Neural cell (in vitro differentiated cells): ENCODE data around the gene KREMEN1. TPM values are rescaled to one million over a fixed set of nuclear protein-coding genes. Genes with fewer than 3 reads are reported as not detected.

ENCODE experiments used
- H2AFZ ChIP-seq: fragments of 200-600, 300-800 bp; sonication (generic), shearing (Covaris generic); 2 replicates; pipeline ENCODE4 v1.6.0; 2014; ENCODE audit warnings: low read depth, mild to moderate bottlenecking, antibody characterized with exemption, low read length, moderate library complexity
- H3F3A ChIP-seq: fragments of 200-600 bp; shearing (Covaris generic); 2 replicates; pipeline ENCODE4 v1.6.1; 2016; ENCODE audit warnings: mild to moderate bottlenecking, moderate library complexity, mixed read lengths, antibody characterized with exemption, low read length; ENCODE audit not compliant: insufficient read depth, poor library complexity, severe bottlenecking
- H3K27ac ChIP-seq: fragments of 200-600, 300-800 bp; sonication (generic), shearing (Covaris generic); 2 replicates; pipeline ENCODE4 v1.5.1; 2014; ENCODE audit warnings: mild to moderate bottlenecking, low read length, moderate library complexity
- H3K27me3 ChIP-seq: fragments of 300-800, 200-600 bp; sonication (generic), shearing (Covaris generic); 2 replicates; pipeline ENCODE4 v1.6.0; 2014; ENCODE audit warnings: mild to moderate bottlenecking, low read depth, low read length, moderate library complexity; ENCODE audit not compliant: insufficient read depth
- H3K36me3 ChIP-seq: fragments of 300-800, 200-600 bp; sonication (generic), shearing (Covaris generic); 2 replicates; pipeline ENCODE4 v1.5.1; 2014; ENCODE audit warnings: mild to moderate bottlenecking, antibody characterized with exemption, low read length, moderate library complexity; ENCODE audit not compliant: insufficient read depth
- H3K4me2 ChIP-seq: fragments of 300-800, 200-600 bp; sonication (generic), shearing (Covaris generic); 2 replicates; pipeline ENCODE4 v1.6.0; 2014; ENCODE audit warnings: mild to moderate bottlenecking, low read length
- H3K4me3 ChIP-seq: fragments of 300-800, 200-600 bp; sonication (generic), shearing (Covaris generic); 2 replicates; pipeline ENCODE4 v1.5.1; 2014; ENCODE audit warnings: mild to moderate bottlenecking, low read length, moderate library complexity
- H3K79me2 ChIP-seq: fragments of 200-600 bp; shearing (Covaris generic); replicated peaks from 2 replicates; pipeline ENCODE4 v1.6.0; 2014; ENCODE audit warnings: mild to moderate bottlenecking, low read length, moderate library complexity; ENCODE audit not compliant: insufficient read depth
- H3K9ac ChIP-seq: fragments of 300-800, 200-600 bp; sonication (generic), shearing (Covaris generic); 2 replicates; pipeline ENCODE4 v1.6.1; 2016; ENCODE audit warnings: mild to moderate bottlenecking, low read length, mixed read lengths
- H3K9me2 ChIP-seq: fragments of 200-600 bp; shearing (Covaris generic); 2 replicates; pipeline ENCODE4 v1.6.1; 2016; ENCODE audit warnings: mild to moderate bottlenecking, low read length, mixed read lengths; ENCODE audit not compliant: insufficient read depth
- H3K9me3 ChIP-seq: fragments of 200-600, 300-800 bp; sonication (generic), shearing (Covaris generic); 2 replicates; pipeline ENCODE4 v1.6.1; 2016; ENCODE audit warnings: mild to moderate bottlenecking, mixed run types, low read length, moderate library complexity, mixed read lengths
- H4K20me1 ChIP-seq: fragments of 200-600 bp; shearing (Covaris generic); 2 replicates; pipeline ENCODE4 v1.6.1; 2016; ENCODE audit warnings: mild to moderate bottlenecking, mixed run types; ENCODE audit not compliant: insufficient read depth
- EZH2 ChIP-seq: fragments of 200-600, 300-800 bp; shearing (Covaris generic), sonication (generic); IDR thresholded peaks from 2 replicates; pipeline ENCODE4 v1.6.1; 2014; ENCODE audit warnings: antibody characterized with exemption, low read length, borderline replicate concordance, mild to moderate bottlenecking; ENCODE audit not compliant: insufficient read depth, poor library complexity, severe bottlenecking
- MXI1 ChIP-seq: fragments of 450-650 bp; conservative IDR thresholded peaks from 2 replicates; pipeline ENCODE4 v1.6.1; 2014; ENCODE audit warnings: antibody characterized with exemption, mild to moderate bottlenecking; ENCODE audit not compliant: poor library complexity, severe bottlenecking
- POLR2AphosphoS5 ChIP-seq: IDR thresholded peaks from 2 replicates; pipeline ENCODE4 v1.6.1; 2012
- RAD21 ChIP-seq: fragments of 450-650 bp; conservative IDR thresholded peaks from 2 replicates; pipeline ENCODE4 v1.6.1; 2014; ENCODE audit warnings: antibody characterized with exemption, mild to moderate bottlenecking, moderate library complexity
- SMC3 ChIP-seq: fragments of 450-650 bp; conservative IDR thresholded peaks from 2 replicates; pipeline ENCODE4 v1.6.1; 2014; ENCODE audit warnings: antibody characterized with exemption, mild to moderate bottlenecking, moderate library complexity; ENCODE audit not compliant: poor library complexity
- TAF1 ChIP-seq: IDR thresholded peaks from 2 replicates; pipeline ENCODE4 v1.6.1; 2012; ENCODE audit warnings: low read depth
- polyA plus RNA-seq: library from polyadenylated mRNA; depleted of rRNA; stranded (reverse); fragments of >200 nt; gene quantifications from 2 replicates; pipeline ENCODE4 v1.2.3, GENCODE V29; 2014
- TF ChIP-seq, protein P1 (sequence below): IDR thresholded peaks from 2 replicates; pipeline ENCODE4 v1.6.1; 2012; ENCODE audit warnings: borderline replicate concordance
- TF ChIP-seq, protein P2 (sequence below): fragments of 450-650 bp; IDR thresholded peaks from 2 replicates; pipeline ENCODE4 v1.5.1; 2014; ENCODE audit warnings: antibody characterized with exemption, mild to moderate bottlenecking, moderate library complexity; ENCODE audit not compliant: poor library complexity, severe bottlenecking

KREMEN1 gene
- polyA plus RNA-seq, 1 donor from 2014 or later, result 3.3 TPM

DNA sequence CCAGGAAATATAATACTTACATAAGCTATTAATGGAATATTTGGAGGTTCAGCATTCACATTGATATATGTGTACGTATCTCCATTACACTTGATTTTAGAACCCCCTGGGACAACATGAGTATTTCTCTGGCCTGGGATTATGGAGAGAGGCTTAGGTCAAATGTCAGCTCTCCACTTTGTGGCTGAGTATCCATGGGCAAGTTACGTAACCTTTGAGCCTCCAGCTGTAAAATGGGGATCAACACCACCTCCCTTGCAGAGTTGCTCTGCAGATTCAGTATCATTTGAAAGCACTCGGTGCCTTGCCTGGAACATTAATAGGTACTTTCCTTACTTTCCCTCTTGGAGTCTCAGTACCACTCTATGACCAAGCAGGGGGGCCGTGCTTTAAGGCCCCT is 44.4 kb upstream of the KREMEN1 start:
- peaks cover 13% of the 10 kb centered on the region for H3K27me3 ChIP-seq
- H3K27ac ChIP-seq, result no peak overlapping the region
- no peak overlapping the region for H3K4me3 ChIP-seq
- no peaks in the 10 kb centered on the region for H3K36me3 ChIP-seq
- no peaks in the 10 kb centered on the region for H3K9me2 ChIP-seq
- H2AFZ ChIP-seq, result no peak overlapping the region
- TF ChIP-seq, protein P1, sequence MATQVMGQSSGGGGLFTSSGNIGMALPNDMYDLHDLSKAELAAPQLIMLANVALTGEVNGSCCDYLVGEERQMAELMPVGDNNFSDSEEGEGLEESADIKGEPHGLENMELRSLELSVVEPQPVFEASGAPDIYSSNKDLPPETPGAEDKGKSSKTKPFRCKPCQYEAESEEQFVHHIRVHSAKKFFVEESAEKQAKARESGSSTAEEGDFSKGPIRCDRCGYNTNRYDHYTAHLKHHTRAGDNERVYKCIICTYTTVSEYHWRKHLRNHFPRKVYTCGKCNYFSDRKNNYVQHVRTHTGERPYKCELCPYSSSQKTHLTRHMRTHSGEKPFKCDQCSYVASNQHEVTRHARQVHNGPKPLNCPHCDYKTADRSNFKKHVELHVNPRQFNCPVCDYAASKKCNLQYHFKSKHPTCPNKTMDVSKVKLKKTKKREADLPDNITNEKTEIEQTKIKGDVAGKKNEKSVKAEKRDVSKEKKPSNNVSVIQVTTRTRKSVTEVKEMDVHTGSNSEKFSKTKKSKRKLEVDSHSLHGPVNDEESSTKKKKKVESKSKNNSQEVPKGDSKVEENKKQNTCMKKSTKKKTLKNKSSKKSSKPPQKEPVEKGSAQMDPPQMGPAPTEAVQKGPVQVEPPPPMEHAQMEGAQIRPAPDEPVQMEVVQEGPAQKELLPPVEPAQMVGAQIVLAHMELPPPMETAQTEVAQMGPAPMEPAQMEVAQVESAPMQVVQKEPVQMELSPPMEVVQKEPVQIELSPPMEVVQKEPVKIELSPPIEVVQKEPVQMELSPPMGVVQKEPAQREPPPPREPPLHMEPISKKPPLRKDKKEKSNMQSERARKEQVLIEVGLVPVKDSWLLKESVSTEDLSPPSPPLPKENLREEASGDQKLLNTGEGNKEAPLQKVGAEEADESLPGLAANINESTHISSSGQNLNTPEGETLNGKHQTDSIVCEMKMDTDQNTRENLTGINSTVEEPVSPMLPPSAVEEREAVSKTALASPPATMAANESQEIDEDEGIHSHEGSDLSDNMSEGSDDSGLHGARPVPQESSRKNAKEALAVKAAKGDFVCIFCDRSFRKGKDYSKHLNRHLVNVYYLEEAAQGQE, result no peak
- TF ChIP-seq, protein P2, sequence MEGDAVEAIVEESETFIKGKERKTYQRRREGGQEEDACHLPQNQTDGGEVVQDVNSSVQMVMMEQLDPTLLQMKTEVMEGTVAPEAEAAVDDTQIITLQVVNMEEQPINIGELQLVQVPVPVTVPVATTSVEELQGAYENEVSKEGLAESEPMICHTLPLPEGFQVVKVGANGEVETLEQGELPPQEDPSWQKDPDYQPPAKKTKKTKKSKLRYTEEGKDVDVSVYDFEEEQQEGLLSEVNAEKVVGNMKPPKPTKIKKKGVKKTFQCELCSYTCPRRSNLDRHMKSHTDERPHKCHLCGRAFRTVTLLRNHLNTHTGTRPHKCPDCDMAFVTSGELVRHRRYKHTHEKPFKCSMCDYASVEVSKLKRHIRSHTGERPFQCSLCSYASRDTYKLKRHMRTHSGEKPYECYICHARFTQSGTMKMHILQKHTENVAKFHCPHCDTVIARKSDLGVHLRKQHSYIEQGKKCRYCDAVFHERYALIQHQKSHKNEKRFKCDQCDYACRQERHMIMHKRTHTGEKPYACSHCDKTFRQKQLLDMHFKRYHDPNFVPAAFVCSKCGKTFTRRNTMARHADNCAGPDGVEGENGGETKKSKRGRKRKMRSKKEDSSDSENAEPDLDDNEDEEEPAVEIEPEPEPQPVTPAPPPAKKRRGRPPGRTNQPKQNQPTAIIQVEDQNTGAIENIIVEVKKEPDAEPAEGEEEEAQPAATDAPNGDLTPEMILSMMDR, result no peak
- TF ChIP-seq TAF1 (no peak), MXI1 (no peak), RAD21 (no peak), POLR2AphosphoS5 (no peak), EZH2 (no peak)
- H3F3A ChIP-seq, result no peaks in the 10 kb centered on the region
- H3K4me2 ChIP-seq, result no peak overlapping the region
- no peaks in the 10 kb centered on the region for H3K9me3 ChIP-seq
- H3K9ac ChIP-seq, result no peak overlapping the region
- no peaks in the 10 kb centered on the region for H3K79me2 ChIP-seq
- H4K20me1 ChIP-seq, result no peaks in the 10 kb centered on the region

GRCh38 chr22:29029202-29030000 is 43.4 kb upstream of the KREMEN1 start:
- Histone ChIP-seq H3K79me2 (no peaks in the 10 kb centered on the region), H3K27ac (no peak overlapping the region), H3F3A (no peaks in the 10 kb centered on the region), H3K9ac (no peak overlapping the region), H3K9me3 (no peaks in the 10 kb centered on the region), H3K4me3 (no peak overlapping the region), H3K36me3 (no peaks in the 10 kb centered on the region), H3K9me2 (no peaks in the 10 kb centered on the region), H2AFZ (no peak overlapping the region), H4K20me1 (no peaks in the 10 kb centered on the region), H3K27me3 (peaks cover 13% of the 10 kb centered on the region), H3K4me2 (no peak overlapping the region)
- TF ChIP-seq, protein P2, result no peak
- TF ChIP-seq TAF1 (no peak), SMC3 (no peak)
- TF ChIP-seq, protein P1, result no peak
